Stimulated activated CD4-positive, alpha-beta T cell treated with anti-CD3 and anti-CD28 coated beads, Interleukin-4, amount 100 ng/mL, for 24 hours (primary cell): ENCODE results near the gene EFNA5.

ENCODE experiments used
- DNase-seq: peaks from one replicate; pipeline ENCODE4 v3.0.0-alpha.2; 2020

Gene EFNA5

DNA sequence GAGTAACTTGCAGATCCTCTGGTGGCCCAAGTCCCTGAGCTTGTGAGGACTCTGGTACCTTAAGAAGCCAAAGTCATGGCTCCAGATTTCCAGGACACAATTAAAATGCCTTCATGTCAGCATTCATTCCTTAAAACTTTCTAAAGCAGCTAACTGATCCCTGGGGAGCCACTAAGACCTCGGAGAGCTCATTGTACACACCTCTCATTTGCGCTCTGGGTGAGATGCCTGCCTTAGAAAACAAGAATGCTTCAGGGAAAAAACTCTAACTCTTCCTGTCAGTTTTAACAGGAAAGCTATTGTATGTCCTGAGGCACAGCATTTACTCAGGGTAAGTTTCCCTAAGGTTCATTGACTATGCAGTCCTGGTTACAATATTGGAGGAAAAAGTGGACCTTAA lies 285.0 kb downstream of the EFNA5 start:
- no peak for DNase-seq

DNA sequence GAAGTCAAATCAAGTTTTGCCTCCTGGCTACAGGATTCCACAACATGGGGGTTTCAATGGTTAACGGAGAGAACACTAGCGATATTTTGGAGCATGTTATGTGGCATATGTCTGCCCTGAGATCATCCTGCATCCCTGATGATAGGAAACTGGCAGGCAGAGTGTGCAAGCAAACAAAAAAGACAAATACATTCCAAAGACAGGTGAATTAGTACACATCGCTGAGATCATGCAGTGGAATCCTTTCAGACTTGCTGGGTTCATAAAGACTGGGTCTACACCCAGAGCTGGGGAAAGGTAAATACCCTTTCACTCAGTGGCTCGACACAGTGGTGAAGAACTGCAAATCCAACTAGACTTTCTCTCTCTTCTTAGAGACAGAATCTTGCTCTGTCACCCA lies 286.5 kb downstream of the EFNA5 start:
- DNase-seq = no peak

DNA sequence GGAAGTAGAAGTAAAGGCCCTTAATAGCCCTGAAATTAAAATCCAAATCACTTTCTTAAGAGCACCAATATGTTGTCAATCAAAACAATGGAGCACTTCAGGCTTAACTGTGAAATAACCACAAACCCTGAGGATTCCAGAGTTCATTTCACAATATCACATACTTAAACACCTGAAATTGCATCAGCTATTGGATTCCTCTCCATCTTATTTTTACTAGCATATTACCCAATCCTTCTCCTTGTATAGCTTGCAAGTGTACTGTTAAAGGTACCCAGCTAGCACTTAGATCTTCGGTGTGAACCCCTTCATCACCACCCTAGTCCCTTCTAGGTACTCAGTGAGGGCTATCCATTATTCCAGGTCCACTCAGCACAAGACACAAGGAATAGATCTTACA lies 287.3 kb downstream of the EFNA5 start:
- DNase-seq = no peak

DNA sequence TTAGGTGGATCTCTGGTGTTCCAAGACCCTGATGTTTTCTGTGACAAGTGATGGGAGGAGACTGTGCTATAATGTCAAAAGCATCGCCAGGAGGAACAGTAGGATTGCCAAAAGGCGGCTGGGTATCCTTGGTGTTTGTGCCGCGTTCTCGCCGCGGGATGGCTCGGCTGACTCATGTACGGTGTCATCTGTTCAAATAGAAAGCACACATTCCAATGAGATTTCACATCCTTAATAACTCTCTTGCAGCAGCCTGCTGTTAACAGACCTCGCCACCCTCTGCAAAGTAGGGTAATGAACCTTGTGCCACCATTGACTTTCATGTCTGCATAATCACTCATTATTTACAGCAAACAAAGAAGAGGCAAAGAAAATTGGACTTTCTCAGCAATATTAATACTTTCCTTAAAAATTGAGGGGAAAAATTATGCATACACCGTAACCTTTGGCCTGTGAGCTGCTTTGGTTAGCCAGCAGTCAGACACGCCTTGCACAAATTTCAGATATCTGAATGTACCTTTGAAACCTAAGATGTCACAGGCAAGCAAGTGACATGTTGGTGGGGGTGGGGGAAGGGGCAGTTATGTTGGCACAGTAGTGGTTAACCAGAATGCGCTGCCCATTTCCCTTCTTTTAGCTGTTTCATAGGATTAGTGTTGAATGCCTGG lies 289.4 kb downstream of the EFNA5 start:
- no peak for DNase-seq

- no peak for DNase-seq
Measured at GRCh38 chr5:107380654-107381053, 290.1 kb downstream of the EFNA5 start.

DNA sequence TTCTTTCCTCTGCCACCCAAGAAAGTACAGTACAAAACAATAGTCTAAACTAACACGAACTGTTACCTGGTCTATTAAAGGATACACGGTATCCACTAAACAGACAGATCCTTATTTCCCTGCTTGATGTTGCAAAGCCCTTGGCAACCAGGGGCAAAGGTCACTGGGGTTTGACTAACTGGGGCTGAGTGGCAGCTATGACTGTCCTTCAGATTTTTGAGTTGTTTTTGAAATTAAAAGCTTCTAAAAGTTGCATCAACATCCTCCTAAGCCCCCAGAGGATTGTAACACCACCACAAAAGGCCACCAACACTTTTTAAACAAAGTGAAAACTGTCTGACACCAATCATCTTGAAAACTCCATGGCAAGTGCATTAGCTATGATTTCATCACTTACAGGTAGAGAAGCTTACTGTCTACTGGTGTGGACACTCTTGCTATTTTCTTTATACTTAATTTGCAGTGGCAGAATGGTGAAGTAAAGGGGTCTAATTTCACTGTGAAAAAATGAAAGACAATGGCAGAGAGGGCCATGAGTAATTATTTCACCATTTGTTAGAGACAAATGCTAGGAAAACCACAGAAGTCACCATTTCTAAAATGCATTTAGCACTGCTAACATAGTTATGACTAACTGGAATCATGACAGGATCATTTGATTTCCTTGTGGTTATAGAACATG lies 292.4 kb downstream of the EFNA5 start:
- DNase-seq = no peak

DNA sequence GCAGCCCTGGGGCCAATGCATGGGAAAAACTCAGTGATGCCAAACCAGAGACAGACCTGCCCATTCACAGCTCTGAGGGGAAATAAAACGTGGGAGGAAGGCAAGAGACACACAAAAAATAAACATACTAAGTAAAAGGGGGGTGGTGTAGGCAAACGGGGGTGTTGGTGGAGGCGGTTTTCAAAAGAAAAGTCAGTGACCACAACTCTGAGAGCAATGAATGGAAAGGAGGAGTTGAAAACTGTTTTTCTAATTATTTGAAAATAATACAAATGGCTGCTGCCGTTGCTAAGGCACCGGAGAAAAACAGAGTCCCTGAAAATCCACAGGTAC lies 293.5 kb downstream of the EFNA5 start:
- DNase-seq = no peak

GRCh38 chr5:107376546-107377276 lies 294.0 kb downstream of the EFNA5 start:
- no peak for DNase-seq

- no peak for DNase-seq
Measured at GRCh38 chr5:107373549-107374263, 297.0 kb downstream of the EFNA5 start.

DNA sequence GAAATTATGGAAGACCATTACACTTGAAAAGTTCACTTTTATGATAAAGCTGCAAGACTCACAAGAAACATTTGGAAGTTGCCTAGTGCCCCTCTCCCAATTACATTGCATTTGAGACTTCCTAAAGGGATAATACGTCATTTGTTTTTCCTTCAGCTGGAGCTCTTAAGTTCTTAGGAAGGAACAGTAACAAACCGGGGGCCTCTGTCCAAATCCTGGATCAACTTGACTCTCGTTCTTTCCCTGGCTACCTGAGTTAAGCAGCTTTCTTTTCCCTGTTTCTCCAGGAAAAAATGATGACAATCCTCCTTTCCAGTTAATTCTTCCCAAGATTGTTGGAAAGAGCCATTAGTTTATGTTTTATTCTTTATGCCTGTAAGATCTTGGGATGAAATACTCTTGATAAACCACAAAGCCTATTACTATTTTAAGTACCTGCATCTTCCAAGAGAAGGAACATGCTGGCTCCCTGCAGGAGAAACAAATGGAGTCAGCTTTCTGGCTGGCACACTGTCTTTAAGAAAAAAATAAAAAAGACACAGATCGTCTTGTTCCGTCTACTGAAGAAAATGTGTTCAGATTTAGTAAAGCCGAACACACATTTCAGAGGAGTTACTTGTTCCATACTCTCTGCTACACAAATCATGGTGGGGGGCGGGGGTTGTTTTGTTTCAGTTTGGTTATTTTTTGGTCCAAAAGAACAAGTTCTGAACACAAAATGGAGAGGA lies 297.9 kb downstream of the EFNA5 start:
- DNase-seq = no peak

- DNase-seq = no peak
Measured at GRCh38 chr5:107370396-107370968, 300.3 kb downstream of the EFNA5 start.

DNA sequence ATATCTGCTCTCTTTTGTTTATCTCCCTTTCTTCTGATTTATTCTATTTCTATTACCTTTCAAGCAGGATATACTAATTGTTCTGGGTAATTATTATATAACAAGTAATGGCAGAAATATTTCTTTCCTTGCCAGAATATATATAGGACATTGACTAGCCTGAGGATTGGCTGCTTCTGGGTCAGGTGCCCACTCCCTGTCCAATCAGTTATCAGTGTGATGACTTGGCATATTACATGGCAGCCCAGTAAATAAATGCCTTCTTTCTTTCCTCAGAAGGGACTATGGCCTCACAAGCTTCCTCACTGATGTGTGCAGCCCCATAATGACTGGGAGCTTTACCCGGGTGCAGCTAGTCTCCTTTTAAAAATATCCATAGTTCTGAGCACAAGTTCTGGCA lies 301.1 kb downstream of the EFNA5 start:
- no peak for DNase-seq

- DNase-seq = no peak
Measured at GRCh38 chr5:107368615-107369014, 302.1 kb downstream of the EFNA5 start.

GRCh38 chr5:107367939-107368338 lies 302.8 kb downstream of the EFNA5 start:
- no peak for DNase-seq

DNA sequence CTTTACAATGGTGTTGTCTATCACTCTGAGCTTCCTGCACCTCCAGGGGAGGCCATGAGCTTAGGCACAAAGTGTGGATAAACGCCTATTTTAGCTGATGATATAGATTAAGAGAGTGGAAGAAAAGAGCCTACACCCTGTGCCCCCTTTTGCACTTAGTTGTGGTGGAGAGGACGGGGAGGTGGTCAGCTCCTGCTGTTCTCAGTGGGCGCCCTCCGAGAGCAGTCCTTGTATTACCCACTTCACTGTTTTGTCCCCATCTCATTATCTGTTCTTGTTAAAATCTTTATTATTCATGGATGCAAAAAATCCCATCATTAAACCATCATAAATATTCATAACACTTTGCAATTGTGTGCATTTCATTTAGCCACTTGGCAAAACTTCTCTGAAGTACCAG lies 303.3 kb downstream of the EFNA5 start:
- DNase-seq = no peak

DNA sequence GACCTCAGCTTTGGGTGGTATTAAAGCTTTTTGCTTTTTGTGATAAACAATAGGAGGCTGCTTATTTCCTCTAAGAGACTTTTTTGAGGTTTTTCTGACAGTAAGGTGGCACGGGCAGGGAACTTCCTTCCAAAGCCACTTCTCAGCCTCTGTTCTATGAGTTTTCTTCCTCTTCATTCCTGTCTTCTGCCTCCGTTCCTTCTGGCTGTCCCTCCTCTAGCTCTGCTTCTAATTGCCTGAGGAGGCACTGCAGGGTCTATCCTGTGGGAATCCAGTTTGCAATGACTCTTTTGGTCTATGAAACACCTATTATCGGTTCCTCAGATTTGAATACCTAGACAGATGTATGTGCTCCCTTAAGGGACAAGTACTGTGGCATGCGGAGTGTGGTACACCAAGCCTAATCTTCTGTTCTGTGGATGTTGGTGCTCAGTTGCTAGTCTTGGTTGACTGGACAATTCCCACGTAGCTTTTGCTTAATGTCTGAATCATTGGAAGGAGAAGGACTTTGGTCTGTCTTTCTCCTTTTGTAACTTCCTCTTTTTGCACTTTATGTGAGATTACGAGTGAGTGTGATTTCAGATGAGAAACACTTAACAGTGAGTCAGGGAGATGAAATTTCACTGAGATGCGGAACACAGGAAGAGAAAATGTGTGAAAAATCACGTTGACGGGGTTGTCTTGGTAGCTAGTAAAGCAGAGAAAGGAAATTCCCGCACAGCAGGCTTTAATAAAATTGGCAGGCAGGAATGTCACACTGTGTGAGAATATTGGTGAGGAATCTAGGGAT lies 305.2 kb downstream of the EFNA5 start:
- DNase-seq = no peak

- no peak for DNase-seq
Measured at GRCh38 chr5:107364443-107365319, 306.1 kb downstream of the EFNA5 start.

DNA sequence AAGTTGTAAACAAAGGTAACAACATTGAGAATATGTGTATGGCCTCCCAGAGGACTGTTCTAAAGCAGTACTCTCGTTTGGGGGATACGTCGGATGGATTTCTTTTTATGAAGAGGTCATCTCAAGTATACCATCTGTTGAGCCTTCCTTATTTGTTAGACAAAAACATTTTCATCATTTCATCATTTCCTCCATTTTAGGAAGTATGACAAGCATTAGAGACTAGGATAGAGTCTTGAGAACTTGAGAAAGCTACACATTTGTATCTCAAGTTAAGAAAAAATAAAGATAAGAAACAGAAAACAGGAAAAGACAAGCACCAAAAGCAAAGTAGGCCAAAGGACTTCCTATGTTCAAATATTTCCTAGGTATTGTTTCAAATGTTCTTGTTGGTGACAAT lies 307.0 kb downstream of the EFNA5 start:
- DNase-seq = no peak

DNA sequence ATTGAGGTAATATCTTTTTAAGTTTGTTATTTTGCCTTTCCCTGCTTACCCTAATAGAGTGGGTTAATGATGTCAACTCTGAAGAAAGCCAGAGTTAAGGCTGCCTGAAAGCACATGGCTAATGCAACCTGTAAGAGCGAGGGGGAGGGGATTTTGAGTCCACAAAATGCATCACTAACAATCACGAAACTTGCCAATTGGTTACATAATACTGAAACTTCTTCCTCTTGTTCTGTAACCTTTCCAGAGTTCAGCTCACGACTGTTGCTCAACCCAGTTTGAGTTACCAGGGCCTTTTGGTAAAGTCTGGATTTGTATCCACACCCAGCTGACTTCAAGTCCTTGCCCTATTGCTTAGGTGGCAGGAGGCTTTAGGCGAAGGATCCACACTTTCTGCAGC lies 308.8 kb downstream of the EFNA5 start:
- DNase-seq = no peak

DNA sequence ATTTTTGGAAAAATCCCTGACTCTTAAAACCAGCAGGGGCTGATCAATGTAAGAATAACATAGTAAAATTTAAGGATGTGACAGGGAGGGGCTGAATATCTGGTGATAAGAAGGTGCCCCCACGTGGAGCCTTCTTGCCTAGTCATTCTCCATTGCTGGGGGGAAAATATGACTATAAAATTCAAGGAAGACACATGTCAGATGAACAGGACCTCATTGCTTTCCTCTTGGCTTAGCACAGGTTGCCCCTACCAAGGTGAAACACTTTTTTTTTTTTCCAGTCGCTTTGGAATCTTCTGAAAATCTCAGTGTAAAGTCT lies 310.9 kb downstream of the EFNA5 start:
- DNase-seq = no peak
